Psoas muscle (tissue), 8 donors: ENCODE results near the gene TNFRSF17. TPM values are rescaled to one million over a fixed set of nuclear protein-coding genes. Genes with fewer than 3 reads are reported as not detected.
"Not testable (repeated sequence)": the region's sequence is repeated elsewhere in the genome, so short reads cannot be mapped to it uniquely, and the experiment has no call there.

Experiments used
- ATAC-seq, 4 donors: fragments of 200-7000 bp; cut with Tn5 transposase; one replicate each; pipeline ENCODE4 v1.9.1; 2020; ENCODE audit warnings: moderate library complexity in 3 of 4, mild to moderate bottlenecking in 2 of 4
- DNase-seq, 2 donors: peaks; one replicate each; pipeline ENCODE4 v3.0.0-alpha.2; 2020
- H3K27ac ChIP-seq: fragments of 200-600 bp; one replicate; pipeline ENCODE4 v1.8.0; 2022
- H3K27me3 ChIP-seq, 3 donors: fragments of 200-600 bp in 1 of 3; one replicate each; pipeline versions ENCODE4 v1.6.1 to v1.8.0; 2013 to 2022; ENCODE audit warnings: low read length in 2 of 3, mild to moderate bottlenecking in 2 of 3, moderate library complexity in 1 of 3; ENCODE audit not compliant: insufficient read depth in 3 of 3
- H3K36me3 ChIP-seq, 2 donors: fragments of 200-600 bp in 1 of 2; one replicate each; pipeline versions ENCODE4 v1.6.1 to v1.8.0; 2013 to 2022; ENCODE audit warnings: low read depth in 1 of 2, mild to moderate bottlenecking in 1 of 2, moderate library complexity in 1 of 2; ENCODE audit not compliant: insufficient read depth in 1 of 2
- H3K4me1 ChIP-seq: fragments of 200-600 bp; one replicate; pipeline ENCODE4 v1.8.0; 2022
- H3K4me3 ChIP-seq: fragments of 200-600 bp; one replicate; pipeline ENCODE4 v1.8.0; 2022; ENCODE audit warnings: mild to moderate bottlenecking
- H3K9me3 ChIP-seq: fragments of 200-600 bp; one replicate; pipeline ENCODE4 v1.8.0; 2022
- WGBS, 3 donors: extraction: QIAGEN DNeasy Blood & Tissue Kit; methylation state at CpG; one replicate each; pipeline versions ENCODE4 v1.1.6 to v1.1.7; 2013; 5-methylcytosine and 5-hydroxymethylcytosine counted together
- intact Hi-C, 2 donors: fragments of 100-400 bp; cut with DNase I; formaldehyde crosslinking; loops; one replicate each; pipeline versions ENCODE4 v1.11.0 to v1.14.2; 2022
- polyA plus RNA-seq, 3 donors: library from polyadenylated mRNA; stranded (reverse); fragments of 200-250 nt; gene quantifications; one replicate each; pipeline ENCODE4 v1.2.3, GENCODE V29; 2013
- total RNA-seq, 4 donors: library from RNA; stranded (reverse); fragmentation: NEBNext Ultra II Directional in 2 of 4; extraction: Animal tissue kit (Norgen Biotek cat#: 25700) in 2 of 4; gene quantifications; one replicate each; pipeline versions ENCODE4 v1.2.1 to v1.2.4, GENCODE V29; 2021 to 2023
- TF ChIP-seq, protein P1 (sequence below): fragments of 200-600 bp; IDR thresholded peaks from one replicate; pipeline ENCODE4 v1.8.0; 2022; ENCODE audit warnings: antibody characterized with exemption
- donor health status: healthy with polysubstance abuse.
- donor health status: DM: no; HTN: no; CAD: no; lungs with moderate emphysema.
- donor health status: Bipolar disorder and iron deficiency.
- donor health status: healthy.
- donor health status: DM: yes; HTN: yes; CAD: no.
- donor health status: DM: no; HTN: no; CAD: no.
- donor health status: DM: no; HTN: no; CAD: no.
- donor health status: DM: yes; HTN: yes; CAD: no.

TNFRSF17 gene
- total and polyA plus RNA-seq, 7 donors = 0.08 to 0.13 TPM; not detected in 5

DNA sequence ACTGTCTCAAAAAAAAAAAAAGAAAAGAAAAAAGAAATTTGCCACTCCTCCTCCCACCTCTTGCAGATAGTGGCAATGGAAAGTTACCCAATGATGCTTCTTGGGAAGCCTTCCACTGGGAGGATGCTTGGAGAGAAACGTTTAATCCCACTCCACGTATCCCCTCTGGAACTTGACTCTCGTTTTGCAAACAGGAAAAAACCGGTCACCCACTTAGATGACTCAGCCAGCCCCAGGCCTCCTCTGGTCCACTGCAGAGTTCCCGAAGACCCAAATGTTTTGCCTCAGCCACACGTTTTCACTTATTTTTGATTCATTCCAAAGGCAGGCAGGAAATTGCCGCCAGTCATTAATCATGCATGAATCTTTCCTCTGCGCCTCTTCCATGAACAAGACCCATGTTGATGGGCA, 9.3 kb upstream of the TNFRSF17 start:
- H3K27me3 ChIP-seq = no peaks in the 10 kb centered on the region
- H3K36me3 ChIP-seq = no peaks in the 10 kb centered on the region
- no peak overlapping the region for H3K4me3 ChIP-seq
- TF ChIP-seq, protein P1, sequence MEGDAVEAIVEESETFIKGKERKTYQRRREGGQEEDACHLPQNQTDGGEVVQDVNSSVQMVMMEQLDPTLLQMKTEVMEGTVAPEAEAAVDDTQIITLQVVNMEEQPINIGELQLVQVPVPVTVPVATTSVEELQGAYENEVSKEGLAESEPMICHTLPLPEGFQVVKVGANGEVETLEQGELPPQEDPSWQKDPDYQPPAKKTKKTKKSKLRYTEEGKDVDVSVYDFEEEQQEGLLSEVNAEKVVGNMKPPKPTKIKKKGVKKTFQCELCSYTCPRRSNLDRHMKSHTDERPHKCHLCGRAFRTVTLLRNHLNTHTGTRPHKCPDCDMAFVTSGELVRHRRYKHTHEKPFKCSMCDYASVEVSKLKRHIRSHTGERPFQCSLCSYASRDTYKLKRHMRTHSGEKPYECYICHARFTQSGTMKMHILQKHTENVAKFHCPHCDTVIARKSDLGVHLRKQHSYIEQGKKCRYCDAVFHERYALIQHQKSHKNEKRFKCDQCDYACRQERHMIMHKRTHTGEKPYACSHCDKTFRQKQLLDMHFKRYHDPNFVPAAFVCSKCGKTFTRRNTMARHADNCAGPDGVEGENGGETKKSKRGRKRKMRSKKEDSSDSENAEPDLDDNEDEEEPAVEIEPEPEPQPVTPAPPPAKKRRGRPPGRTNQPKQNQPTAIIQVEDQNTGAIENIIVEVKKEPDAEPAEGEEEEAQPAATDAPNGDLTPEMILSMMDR = no peak
- no peak overlapping the region for H3K27ac ChIP-seq
- no peaks in the 10 kb centered on the region for H3K9me3 ChIP-seq
- no peaks in the 10 kb centered on the region for H3K4me1 ChIP-seq
- ATAC-seq (no peak), DNase-seq (no peak)
- WGBS, 3 donors = 52 to 66% (median 63%) methylated on average over 8 of the region's 8 CpGs
- intact Hi-C loops = no loop called here

DNA sequence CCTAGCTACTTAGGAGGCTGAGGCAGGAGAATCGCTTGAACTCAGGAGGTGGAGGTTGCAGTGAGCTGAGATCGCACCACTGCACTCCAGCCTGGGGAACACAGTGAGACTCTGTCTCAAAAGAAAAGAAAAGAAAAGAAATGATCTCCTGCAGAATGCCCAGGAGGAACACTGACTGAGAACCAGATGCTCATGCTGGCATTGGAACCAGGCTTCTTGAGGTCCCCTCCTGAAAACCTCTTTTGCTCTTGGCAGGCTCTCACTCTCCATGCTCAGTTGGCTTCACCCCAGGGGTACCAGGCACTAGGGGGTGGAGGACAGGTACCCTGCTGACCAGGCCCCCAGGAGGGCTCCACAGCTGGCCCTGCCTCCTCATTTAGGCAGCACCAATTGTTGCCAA, 8.5 kb upstream of the TNFRSF17 start:
- ATAC-seq = no peak
- Histone ChIP-seq H3K4me1 (no peaks in the 10 kb centered on the region), H3K27me3 (no peaks in the 10 kb centered on the region), H3K27ac (no peak overlapping the region), H3K4me3 (no peak overlapping the region), H3K36me3 (no peaks in the 10 kb centered on the region), H3K9me3 (no peaks in the 10 kb centered on the region)
- TF ChIP-seq, protein P1 = no peak
- intact Hi-C loops = no loop called here
- 77 to 93% (median 84%) methylated on average over 2 of the region's 2 CpGs for WGBS, 3 donors
- DNase-seq = no peak

DNA sequence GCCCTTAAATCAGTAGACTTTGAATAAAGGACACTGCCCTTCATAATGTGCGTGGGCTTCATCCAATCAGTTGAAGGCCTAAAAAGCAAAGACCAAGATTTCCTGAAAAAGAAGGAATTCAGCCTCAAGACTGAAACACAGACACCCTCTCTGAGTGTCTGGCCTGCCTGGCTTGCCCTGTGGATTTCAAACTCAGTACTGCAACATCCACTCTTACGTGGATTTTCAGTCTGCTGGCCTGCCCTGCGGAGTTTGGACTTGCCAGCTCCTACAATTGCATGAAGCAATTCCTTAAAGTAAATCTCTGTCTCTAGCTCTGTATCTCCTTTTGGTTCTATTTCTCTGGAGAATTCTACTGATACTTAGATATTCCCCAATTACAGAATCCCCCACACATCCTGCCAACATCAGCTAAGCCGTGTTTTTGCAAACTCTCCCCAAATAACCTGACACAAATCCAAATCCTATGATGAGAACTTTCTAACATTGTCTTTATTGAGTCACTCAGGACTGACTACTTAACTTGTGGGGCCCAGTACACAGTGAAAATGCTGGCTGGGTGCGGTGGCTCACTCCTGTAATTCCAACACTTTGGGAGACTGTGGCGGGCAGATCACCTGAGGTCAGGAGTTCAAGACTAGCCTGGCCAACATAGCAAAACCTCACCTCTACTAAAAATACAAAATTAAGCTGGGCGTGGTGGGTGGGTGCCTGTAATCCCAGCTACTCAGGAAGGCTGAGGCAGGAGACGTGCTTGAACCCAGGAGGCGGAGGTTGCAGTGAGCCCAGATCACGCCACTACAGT, 7.2 kb upstream of the TNFRSF17 start:
- no peaks in the 10 kb centered on the region for H3K4me1 ChIP-seq
- H3K27me3 ChIP-seq = no peaks in the 10 kb centered on the region
- DNase-seq (no peak), ATAC-seq (no peak)
- no peaks in the 10 kb centered on the region for H3K36me3 ChIP-seq
- intact Hi-C loops = no loop called here
- H3K27ac ChIP-seq = no peak overlapping the region
- H3K4me3 ChIP-seq = no peak overlapping the region
- no peaks in the 10 kb centered on the region for H3K9me3 ChIP-seq
- whole genome bisulfite sequencing, 3 donors = 87 to 91% (median 90%) methylated on average over 10 of the region's 10 CpGs
- TF ChIP-seq, protein P1 = no peak

DNA sequence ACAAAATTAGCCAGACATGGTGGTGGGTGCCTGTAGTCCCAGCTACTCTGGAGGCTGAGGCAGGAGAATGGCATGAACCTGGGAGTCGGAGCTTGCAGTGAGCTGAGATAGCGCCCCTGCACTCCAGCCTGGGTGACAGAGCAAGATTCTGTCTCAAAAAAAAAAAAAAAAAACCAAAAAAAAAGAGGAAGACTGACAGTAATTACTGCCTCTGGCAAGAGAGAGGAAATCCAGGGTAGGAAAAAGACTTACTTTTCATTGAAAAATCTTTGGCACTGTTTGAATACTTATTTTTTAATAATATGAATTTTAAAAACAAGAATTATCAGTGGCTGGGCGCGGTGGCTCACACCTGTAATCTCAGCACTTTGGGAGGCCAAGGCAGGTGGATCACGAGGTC, 2.6 kb upstream of the TNFRSF17 start:
- DNase-seq, H3K27ac ChIP-seq, H3K4me1 ChIP-seq, intact Hi-C loops, H3K27me3 ChIP-seq, H3K36me3 ChIP-seq, H3K4me3 ChIP-seq, ATAC-seq, H3K9me3 ChIP-seq: not testable (repeated sequence)
- 86 to 96% (median 94%) methylated on average over 5 of the region's 5 CpGs for WGBS, 3 donors

DNA sequence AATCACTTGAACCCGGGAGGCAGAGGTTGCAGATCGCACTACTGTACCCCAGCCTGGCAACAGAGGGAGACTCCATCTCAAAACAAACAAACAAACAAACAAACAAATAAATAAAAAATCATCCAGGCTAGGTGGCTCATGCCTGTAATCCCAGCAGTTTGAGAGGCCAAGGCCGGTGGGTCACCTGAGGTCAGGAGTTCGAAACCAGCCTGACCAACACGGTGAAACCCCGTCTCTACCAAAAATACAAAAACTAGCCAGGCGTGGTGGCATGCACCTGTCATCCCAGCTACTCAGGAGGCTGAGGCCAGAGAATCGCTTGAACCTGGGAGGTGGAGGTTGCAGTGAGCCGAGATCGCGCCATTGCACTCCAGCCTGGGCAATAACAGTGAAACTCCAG, 2.0 kb upstream of the TNFRSF17 start:
- H3K9me3 ChIP-seq, H3K4me1 ChIP-seq, H3K4me3 ChIP-seq, DNase-seq, ATAC-seq, H3K36me3 ChIP-seq, H3K27ac ChIP-seq, H3K27me3 ChIP-seq, intact Hi-C loops: not testable (repeated sequence)
- WGBS, 3 donors = 87 to 97% (median 92%) methylated on average over 11 of the region's 11 CpGs
